HG02610 (cell line): ENCODE results near the gene GPR155.
"Not testable (repeated sequence)": the region's sequence is repeated elsewhere in the genome, so short reads cannot be mapped to it uniquely, and the experiment has no call there.

ENCODE experiments used
- ATAC-seq: cut with Tn5 transposase; IDR thresholded peaks from one replicate; pipeline ENCODE4 v1.9.1; 2021; ENCODE audit warnings: mild to moderate bottlenecking, moderate library complexity; ENCODE audit not compliant: unreplicated experiment

Gene GPR155

DNA sequence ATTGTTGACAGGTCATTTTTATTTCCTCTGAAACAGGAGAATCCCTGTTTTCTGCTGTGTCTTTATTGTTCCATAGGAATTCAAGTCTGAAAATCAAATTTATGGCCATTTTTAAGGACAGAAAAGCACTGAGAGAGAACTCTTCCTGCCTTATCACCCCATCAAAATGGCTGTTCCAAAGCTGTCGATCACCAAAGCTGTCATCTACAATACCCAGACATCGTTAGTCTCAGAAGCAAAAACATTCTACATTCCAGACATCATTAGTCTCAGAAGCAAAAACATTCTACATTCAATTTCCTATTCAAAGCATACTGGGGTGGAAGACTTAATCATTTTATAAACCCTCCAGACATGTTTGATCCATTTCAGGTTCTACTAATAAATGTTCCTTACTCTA lies 46.9 kb downstream of the GPR155 start:
- ATAC-seq = no peak

DNA sequence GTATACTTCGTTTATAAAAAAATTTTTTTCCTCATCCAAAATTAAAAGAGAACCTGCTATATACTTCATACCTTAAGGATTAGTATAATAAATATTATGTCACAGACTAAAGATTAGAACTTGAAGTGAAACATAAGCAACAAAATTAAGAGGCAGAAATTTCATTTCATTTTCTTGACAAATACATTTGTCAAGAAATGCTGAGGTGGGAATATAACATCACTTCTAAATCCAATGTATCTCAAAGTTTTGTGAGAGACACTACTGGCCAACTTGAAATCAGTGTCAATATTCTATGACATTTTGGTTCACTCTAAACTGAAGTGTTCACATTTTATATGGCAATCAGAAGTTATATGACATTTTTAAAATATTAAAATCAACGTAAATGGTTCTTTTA lies 47.5 kb downstream of the GPR155 start:
- no peak for ATAC-seq

DNA sequence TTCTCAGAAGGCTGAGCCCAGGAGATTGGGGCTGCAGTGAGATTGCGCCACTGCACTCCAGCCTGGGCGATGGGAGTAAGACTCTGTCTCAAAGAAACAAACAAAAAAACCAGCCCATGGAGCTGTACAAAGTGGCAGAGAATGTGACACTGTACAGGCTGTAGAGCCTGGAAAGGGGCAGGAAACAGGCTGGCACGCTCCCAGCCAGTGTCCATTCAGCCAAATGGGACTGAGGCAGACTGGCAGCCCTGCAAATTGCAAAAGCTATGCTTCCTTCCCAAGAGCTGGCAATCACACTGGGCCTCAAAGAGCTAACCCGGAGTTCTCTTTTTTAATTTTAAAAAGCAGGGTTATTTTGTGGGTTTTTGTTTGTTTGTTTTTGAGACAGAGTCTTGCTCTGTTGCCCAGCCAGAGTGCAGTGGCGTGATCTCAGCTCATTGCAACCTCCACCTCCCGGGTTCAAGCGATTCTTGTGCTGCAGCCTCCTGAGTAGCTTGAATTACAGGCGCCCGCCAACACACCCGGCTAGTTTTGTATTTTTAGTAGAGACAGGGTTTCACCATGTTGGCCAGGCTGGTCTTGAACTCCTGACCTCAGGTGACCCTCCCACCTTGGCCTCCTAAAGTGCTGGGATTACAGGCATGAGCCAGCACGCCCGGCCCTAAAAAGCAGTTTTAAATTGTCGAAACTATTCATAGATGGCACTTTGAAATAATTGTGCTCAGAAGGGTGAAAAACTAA lies 48.5 kb downstream of the GPR155 start:
- no peak for ATAC-seq

DNA sequence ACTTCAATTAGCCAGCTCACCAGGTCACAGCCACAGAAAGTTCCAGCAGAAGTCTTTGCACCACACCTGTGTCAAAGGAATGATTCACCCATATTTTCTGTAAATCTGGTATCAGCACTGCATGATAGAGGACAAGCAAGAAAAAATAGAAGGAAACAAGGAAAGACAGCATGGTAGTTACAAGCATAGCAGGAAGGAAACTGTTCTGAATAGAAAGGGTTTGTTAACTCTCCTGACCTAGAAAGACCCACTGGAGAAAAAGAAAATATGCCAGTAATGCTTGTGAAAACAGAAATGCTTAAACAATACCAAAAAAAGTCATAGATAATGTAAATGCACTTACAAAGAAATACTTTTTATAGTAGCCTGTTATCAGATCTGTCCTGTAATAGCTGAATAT lies 50.5 kb downstream of the GPR155 start:
- no peak for ATAC-seq

DNA sequence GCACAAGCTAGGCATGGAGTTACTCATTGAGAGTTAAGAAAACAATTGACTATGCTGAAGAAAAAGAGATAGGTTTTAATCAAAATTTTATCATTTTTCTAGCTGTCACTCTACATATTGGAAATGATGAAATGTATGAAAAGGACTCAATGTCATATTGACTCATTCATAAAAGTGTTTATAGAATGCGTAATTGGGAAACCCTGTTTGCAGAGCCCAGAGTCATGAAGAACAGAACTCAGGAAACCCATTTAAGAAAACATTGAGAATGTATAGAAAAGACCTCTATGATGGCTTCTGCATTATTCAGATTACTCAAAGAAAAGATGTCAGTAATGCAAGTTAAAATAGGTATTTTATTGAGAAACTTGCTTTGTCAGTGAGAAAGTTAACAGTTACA lies 54.9 kb downstream of the GPR155 start:
- ATAC-seq = no peak

DNA sequence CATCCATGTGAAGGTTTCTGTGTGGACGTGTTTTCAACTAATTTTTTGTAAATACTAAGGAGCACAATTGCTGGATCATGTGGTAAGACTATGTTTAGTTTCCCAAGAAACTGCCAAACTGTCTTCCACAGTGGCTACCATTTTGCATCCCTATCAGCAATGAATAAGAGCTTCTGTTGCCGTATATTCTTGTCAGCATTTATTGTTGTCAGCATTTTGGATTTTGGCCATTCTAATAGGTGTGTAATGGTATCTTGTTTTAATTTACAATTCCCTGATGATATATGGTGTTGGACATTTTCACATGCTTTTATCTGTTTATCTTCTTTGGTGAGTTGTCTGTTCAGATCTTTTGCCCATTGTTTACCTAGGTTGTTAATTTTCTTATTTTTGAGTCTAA lies 56.8 kb downstream of the GPR155 start:
- ATAC-seq = no peak

DNA sequence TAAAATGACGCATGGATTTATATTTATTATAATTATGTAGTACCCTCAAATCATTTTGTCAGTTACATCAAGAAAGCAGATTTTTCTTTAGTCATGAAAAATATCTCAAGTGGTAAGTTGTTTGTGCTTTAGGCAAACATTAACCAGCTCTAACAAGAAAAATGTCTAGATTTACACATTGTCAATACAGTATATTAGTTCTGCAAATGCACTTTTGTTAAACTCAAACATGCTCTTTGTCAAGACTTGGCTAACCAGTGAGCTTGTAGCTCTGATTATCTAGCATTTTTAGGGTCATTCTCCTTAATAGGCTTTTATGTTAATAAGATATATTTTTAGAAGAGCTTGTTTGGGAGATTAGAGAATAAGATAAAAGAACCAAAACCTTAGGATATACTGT lies 58.6 kb downstream of the GPR155 start:
- ATAC-seq = no peak

DNA sequence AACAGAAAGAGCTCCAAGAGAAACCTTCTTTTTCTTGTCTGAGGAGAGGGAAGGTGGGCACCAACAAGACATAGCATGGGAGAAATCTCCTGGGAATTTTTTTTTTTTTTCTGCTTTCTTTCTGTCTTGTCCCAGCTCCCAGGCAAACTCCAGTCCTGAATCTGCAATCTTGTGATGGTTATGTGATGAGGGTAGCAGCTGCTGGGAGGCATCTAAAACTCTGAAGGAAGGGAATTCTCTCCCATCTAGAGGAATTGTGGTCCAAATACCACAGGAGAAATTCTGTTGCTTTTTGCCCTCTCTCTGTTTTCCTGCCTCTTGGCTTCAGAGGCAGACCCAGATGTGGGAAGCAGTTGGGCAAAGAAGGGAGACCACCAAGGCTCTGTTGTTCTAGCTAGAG lies 74.6 kb downstream of the GPR155 start:
- no peak for ATAC-seq

DNA sequence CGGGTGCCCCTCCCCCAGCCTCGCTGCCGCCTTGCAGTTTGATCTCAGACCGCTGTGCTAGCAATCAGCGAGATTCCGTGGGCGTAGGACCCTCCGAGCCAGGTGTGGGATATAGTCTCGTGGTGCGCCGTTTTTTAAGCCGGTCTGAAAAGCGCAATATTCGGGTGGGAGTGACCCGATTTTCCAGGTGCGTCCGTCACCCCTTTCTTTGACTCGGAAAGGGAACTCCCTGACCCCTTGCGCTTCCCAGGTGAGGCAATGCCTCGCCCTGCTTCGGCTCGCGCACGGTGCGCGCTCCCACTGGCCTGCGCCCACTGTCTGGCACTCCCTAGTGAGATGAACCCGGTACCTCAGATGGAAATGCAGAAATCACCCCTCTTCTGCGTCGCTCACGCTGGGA lies 76.8 kb downstream of the GPR155 start:
- ATAC-seq = not testable (repeated sequence)

DNA sequence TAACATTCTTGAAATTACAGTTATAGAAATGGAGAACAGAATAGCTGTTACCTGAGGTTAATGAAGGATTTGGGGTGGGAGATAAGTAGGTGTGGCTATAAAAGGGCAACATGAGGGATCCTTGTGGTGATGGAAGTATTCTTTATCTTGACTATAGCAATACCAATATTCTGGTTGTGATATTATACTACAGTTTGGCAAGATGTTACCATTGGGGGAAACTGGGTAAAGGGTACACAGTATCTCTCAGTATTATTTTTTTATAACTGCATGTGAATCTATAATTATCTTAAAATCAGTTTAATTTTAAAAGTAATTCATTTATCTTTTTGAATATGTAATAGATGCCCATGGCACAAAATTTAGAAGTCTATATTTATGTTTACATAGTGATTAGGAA lies 83.2 kb downstream of the GPR155 start:
- ATAC-seq = no peak

DNA sequence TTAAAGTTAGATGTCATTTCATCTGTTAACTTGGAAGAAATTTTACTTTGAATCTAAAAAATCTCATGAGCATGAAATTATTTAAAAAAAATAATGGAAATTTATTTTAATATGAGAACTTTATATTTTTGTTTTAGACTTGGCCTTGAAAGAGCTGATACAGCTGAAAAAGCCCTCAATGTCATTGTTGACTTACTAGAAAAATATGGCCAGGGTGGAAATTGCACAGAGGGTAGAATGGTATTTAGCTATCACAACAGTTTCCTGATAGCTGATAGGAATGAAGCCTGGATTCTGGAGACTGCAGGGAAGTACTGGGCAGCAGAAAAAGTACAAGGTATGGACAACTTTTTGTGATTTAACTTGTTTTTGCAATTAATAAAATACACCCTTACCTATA lies 86.0 kb downstream of the GPR155 start:
- ATAC-seq = no peak

DNA sequence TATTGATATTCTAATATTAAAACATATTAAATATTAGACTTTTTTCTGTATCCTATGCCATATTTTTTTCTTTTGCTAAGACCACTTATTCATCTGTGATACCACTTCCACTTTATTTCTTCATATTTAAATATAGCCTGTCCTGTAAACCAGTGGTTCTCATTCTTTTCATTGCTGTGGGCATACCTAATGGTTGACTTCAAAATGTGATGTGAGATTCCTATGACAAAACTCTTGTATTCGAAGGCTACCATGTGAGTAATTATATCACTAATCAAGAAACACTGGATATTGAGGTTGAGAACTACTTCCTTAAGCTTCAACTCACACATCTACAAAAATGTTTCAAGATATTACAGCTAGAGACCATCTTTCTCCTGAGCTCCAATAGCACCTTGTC lies 87.7 kb downstream of the GPR155 start:
- no peak for ATAC-seq

DNA sequence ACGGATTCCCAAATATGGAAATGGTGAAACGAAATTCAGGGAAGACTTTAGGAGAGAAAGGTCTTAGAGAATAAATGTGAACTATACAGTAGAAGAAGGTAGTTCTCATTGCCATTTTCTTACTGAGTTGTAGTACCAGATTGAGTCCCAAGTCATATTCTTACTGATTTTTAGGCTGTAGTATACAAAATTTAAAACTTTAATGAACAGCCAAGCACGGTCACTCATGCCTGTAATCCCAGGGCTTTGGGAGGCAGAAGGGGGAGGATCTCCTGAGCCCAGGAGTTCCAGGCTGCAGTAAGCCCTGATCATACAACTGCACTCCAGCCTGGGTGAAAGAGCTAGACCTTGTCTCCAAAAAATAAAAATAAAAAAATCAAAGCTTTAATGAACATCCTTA lies 89.1 kb downstream of the GPR155 start:
- no peak for ATAC-seq

DNA sequence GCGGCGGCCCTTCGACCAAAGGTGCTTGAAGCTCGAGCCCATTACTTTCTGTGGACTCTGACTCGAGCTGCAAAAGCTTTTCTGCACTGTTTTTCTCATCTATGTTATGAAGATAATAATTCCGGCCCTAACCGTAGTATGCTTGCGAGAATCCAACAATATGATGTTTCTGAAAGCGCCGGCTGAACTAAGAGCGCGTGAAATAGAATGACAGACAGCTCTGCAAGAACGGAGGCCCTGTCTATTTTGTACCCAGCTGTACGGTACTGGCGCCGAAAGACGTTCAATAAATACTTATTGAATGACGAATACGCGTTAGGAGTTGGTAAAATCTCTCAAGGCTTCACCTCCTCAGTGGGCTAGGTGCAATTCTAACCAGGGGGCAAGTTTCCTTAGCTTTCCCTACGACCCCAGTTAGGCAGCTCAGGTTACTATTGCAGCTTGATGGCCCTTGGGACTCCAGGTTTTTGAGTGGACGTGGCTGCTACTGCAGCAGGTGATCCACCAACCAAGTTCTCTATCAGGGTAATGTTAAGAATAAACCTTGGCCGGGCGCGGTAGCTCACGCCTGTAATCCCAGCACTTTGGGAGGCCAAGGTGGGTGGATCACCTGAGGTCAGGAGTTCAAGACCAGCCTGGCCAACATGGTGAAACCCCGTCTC lies 90.7 kb downstream of the GPR155 start:
- peak; percentile 20 for ATAC-seq

DNA sequence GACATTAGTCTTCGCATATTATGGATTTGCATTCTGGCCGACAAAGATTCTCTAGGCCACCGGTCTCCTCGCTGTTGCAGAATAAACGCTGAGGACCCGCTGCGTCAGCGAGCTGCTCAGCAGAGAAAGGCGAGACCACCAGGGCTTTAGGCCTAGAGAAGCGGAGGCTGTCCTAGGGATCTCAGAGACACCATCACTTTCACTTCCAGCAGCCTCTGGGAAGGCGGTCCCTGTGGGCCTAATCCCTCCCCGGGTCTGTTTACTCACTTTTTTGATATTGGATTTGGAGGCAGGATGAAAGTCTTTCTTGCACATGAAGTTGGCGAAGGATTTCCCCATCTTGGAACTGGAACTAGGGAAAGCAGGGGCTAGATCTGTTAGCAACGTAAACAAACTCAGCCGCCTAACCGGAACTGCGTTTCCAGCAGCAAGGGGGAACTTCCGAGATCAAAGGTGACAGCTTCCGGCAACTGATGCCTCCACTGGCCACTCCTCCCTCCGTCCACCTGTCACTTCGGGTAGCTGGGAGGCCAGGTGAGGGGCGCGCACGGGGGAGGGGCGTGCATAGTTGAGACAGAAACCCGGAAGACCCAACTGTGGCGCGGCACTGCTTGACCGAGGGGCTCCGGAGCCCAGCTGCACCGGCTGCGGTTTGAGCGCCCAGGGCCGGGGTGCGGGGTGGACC lies 91.4 kb downstream of the GPR155 start, which contains the start of gene SCRN3:
SCRN3 (plus strand) TSS at position 447 of the 685 bp plus-strand sequence. CDS start 2,554 bp downstream, outside the sequence.
- ATAC-seq = peak; percentile 94

DNA sequence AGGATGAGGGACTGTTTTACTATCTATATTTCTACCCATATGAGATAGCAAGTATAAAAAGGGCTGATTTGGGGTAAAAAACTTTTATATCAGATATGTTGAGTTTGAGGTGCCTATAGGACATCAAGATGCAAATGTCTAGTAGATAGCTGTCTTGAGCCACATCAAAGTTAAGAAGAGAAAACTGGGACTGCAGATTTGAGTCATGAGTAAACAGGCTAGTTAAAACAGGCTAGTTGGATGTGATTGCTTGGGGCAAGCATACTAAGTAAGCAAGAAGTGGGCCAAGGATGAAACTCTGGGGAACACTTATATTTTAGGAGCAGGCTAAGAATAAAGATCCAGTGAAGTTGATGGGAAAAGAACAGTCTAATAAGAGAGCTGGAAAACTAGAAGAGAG lies 94.1 kb downstream of the GPR155 start:
- ATAC-seq = peak; percentile 61

DNA sequence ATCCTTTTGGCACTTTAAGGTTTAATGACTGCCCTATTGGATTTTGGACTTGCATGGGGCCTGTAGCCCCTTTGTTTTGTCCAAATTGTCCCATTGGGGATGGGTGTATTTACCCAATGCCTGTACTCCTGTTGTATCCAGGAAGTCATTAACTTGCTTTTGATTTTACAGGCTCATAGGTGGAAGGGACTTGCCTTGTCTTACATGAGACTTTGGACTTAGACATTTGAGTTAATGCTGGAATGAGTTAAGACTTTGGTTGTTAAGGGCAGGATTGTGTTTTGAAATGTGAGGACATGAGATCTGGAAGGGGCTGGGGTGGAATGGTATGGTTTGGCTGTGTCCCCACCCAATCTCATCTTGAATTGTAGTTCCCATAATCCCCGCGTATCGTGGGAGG lies 96.5 kb downstream of the GPR155 start:
- ATAC-seq = not testable (repeated sequence)

DNA sequence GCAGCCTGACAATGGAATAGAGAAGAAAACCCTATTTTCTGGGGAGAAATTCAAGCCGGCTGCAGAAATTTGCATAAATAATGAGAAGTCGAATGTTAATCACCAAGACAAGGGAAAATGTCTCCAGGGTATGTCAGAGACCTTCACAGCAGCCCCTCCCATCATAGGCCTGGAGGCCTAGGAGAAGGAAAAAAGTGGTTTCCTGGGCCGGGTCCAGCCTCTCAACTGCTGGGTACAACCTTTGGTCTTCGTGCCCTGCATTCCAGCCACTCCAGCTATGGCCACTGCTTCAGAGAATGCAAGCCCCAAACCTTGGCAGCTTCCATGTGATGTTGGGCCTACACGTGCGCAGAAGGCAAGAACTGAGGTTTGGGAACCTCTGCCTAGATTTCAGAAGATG lies 97.3 kb downstream of the GPR155 start:
- ATAC-seq = no peak

DNA sequence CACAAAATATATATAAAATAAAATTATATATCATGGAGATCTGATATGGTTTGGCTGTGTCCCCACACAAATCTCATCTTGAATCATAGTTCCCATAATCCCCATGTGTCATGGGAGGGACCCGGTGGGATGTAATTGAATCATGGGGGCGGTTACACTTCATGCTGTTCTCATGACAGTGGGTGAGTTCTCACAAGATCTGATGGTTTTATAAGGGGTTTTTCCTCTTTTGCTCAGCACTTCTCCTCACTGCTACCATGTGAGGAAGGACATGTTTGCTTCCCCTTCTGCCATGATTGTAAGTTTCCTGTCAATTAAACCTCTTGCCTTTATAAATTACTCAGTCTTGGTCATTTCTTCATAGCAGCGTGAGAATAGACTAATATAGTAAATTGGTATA lies 98.1 kb downstream of the GPR155 start:
- ATAC-seq = not testable (repeated sequence)

DNA sequence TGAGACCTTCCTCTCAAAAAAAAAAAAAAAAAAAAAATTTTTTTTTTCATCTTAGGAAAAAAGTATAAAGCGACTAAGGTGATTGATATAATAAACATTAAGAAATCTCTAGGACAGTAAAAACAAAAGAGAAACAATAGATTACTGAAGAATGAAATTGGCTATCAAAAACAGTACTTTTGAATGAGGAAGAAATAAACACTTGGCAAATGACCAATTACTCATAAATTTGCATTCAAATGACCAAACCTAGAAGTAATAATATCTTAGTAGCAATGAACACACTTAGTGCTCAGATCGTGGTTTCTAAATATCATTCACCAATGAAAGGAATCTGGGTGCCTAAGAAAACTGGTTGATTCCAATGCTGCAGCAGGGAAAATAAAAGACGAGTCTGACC lies 101.6 kb downstream of the GPR155 start:
- no peak for ATAC-seq

DNA sequence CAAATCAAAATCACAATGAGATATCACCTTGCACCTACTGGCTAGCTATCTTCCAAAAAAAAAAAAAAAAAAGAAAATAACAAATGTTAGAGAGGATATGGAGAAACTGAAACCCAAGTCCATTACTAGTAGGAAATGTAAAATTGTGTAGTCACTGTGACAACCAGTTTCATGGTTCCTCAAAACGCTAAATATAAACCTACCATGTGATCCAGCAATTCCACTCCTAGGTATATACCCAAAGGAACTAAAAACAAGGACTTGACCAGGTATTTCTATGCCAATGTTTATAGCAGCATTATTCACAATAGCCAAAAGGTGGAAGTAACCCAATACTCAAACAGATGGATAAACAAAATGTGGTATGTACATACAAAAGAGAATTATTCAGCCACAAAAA lies 103.0 kb downstream of the GPR155 start:
- ATAC-seq = no peak
